ENCODE measurements around the gene RIMBP2. TPM values are rescaled to one million over a fixed set of nuclear protein-coding genes. Genes with fewer than 3 reads are reported as not detected.

Gene RIMBP2
- polyA plus RNA-seq, 1 donor: 1.0 TPM

GRCh38 chr12:130628304-130628703, 87.8 kb downstream of the RIMBP2 start:
- no peak for DNase-seq (ENCODE audit: low read depth)

DNA sequence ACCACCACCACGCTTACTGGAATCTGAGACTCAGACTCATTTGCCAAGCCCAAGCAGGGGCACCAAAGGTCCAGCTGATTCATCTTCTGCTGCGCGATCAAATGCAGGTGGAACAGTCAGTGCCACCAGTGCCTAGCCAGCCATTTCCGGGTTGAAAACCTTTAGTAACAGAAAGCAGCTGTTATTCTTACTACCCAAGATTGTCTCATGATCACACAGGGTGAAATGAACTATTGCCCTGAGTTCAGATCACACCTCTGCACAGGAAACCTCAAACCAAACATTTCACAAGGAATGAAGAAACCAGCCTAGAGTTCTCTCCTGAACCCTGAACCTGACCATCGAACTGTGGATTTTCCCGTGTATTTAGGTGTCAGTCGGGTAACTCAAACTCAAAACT, 88.9 kb downstream of the RIMBP2 start:
- no peak for DNase-seq (ENCODE audit: low read depth)

DNA sequence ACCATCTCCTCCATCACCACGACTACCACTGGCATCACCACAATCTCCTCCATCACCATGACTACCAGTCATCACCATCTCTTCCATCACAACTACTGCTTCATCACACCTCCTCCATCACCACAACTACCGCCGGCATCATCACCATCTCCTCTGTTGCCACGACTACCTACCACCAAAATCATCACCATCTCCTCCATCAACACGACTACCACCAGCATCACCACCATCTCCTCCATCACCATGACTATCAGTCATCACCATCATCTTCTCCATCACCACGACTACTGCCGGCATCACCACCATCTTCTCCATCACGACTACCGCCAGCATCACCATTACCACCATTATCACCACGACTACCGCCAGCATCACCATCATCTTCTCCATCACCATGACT, 89.5 kb downstream of the RIMBP2 start:
- no peak for DNase-seq (ENCODE audit: low read depth)

DNA sequence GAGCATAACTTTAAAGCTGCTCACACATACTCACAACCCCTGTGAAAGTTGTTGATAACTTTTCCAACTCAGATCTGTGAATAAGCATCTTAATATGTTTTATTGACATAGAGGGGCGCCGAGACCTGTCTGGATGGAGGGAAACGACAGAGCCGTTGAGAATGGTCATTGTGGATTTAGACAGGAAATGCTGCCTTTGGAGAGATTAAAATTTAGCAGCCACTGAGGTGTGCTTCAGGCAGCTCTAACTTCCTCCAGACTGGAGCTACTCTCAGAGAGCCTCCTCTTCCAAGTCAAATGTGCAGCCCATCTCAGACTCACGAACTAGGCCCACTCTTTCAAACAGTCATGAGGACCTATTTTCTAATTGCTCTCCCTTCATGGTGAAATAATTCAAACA, 90.9 kb downstream of the RIMBP2 start:
- no peak for DNase-seq (ENCODE audit: low read depth)

GRCh38 chr12:130622803-130623202, 93.3 kb downstream of the RIMBP2 start:
- DNase-seq (ENCODE audit: low read depth): no peak

DNA sequence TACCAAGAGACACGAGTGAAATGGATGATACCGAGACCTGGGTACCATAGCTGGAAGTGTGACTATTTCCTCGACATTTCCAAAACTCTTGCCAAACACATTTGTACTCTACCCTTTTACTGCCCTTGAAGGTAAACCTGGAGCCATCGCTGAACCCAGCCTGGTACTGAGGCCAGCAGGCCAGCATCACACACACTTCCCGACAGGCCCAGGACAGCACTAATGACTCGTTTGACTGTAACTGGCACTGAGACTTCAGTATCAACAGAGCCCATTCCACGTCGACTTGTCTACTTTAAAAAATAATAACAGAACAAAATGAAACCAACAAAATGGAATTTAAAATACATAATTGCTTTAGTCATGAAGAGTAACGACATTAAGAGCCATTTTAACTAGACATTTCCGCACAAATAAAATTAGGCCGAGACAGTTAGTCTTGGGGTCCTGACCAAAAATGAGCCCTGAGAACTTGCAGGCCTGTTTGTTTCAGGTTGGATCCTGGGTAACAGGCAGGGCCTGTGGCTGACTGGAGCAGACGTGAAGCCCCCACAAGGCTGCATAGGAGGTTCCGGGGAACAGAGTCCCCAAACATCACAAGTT, 94.3 kb downstream of the RIMBP2 start:
- no peak for DNase-seq (ENCODE audit: low read depth)

DNA sequence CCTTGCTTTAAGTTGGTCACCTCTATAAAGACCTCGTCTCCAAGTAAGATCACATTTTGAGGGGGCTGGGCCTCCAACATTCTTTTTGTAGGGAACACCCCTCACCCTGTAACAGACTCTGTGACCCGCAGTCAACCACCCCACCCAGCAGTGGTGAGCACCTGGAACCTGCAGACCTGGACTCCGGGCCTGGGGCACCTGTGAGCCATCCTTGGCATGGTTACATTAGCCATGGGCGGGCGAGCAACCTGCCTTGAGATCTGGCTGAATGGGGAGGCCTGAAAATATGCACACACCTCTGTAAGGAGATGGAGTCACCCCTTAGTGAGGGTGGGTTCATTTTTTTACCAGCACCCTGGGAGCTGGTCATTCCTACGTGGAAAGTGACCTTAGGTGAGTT, 95.3 kb downstream of the RIMBP2 start:
- DNase-seq (ENCODE audit: low read depth): no peak

DNA sequence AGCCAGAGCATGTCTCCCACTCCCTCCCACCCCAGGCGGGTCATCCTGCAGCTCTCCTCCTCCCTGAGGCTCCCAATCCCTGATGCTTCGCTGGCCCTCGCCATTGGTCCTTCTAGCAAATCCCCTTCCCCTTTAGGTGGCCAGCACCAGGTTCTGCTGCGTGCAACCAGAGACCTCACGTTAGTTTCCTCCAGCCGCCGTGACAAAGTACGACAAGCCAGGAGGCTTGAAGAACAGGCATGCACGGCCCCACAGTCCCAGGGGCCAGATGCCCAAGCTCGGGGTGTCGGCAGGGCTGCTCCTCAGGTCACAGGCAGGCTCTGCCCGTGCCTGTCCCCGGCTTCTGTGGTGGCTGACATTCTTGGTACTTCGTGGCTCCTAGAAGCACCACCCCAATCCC, 95.8 kb downstream of the RIMBP2 start:
- no peak for DNase-seq (ENCODE audit: low read depth)

- no peak for DNase-seq (ENCODE audit: low read depth)
Observed at GRCh38 chr12:130619385-130620001, 96.6 kb downstream of the RIMBP2 start.

- no peak for DNase-seq (ENCODE audit: low read depth)
Observed at GRCh38 chr12:130617219-130617618, 98.9 kb downstream of the RIMBP2 start.

DNA sequence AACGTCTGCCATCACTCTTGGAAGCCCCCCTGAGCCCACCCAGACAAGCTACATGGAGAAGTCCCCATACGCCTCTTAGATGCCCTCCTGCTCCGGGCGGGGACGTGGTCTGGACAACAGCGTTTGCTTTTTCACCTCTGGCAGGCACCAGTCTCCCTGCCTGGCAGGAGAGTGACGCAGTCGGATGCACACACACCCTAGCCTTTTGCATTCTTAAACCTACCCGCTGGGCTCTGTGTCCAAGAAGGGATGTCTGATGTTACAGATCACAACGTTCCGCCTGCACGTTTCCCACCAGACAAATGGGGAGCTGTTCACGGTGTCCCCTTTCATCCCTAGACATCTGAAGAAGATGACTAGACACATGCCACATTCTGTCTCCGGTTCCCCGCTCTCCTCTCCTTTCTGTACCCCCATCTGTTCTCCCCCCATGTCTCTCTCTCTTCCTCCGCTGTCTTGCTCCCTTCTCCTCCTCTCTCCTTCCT, 100.2 kb downstream of the RIMBP2 start:
- no peak for DNase-seq (ENCODE audit: low read depth)

DNA sequence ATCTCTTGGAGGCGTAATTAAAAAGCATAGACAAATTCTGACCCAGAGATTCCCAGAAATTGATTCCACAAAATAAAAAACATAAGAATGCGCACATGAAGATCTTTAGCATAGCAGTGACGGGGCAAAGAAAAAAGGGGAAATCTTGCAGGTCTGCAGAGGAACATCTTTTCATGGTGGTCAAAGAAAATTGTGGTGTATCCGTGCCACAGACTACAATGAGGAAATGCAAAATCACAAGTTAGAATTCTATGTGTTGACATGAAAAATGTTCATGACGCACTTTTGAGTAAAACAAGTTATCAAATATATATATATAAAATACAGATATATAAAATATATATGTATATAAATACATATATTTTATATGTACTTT, 101.6 kb downstream of the RIMBP2 start:
- DNase-seq (ENCODE audit: low read depth): no peak

GRCh38 chr12:130613831-130614529, 102.1 kb downstream of the RIMBP2 start:
- DNase-seq (ENCODE audit: low read depth): no peak

- DNase-seq (ENCODE audit: low read depth): no peak
Observed at GRCh38 chr12:130613131-130613530, 103.0 kb downstream of the RIMBP2 start.

GRCh38 chr12:130611026-130611905, 104.8 kb downstream of the RIMBP2 start:
- no peak for DNase-seq (ENCODE audit: low read depth)

DNA sequence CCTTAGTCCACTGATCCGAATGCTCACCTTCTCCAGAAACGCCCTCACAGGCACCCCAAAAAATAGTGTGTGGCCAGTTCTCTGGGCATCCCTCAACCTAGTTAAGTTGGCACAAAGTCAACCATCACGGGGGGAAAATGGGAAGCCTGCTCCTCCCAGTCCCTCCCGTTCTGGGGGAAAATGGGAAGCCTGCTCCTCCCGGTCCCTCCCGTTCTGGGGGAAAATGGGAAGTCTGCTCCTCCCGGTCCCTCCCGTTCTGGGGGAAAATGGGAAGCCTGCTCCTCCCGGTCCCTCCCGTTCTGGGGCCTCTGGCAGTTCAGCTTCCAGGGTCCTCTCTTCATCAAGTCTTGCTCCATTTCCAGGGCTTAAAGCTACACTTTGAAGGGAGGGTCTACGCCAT, 106.1 kb downstream of the RIMBP2 start:
- no peak for DNase-seq (ENCODE audit: low read depth)

DNA sequence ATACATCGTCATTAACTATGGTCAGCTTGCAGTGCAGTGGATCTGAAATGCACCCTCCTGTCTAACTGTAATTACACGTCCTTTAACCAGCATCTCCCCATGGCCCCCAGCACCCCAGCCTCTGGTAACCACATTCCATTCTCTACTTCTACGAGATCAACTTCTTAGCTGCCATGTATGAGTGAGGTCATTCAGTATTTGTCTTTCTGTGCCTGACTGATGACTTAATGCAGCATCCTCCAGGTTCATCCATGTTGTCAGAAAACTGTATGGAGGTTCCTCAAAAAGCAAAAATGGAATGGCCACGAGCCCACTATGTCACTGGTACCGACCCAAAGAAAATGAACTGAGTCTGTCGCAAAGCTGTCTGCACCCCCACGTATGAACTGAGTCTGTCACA, 107.3 kb downstream of the RIMBP2 start:
- no peak for DNase-seq (ENCODE audit: low read depth)

DNA sequence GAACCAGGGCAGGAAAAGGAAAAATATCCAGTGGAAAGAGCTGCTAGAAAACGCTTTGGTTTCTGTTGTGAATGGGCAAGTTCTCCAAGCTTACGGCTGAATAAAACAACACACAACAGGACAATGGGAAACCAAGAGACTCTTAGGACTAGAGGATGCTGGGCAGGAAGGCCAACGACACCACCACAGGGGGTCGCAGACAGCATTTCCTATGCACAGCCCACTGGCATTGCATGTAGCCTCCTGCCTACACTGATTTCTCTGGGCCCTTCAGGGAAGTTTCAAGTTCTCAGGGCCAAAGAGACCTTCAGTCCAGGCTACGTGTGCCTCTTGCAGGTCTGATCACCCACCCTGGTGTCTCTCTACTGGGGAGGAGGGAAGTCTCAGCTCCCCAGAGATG, 108.0 kb downstream of the RIMBP2 start:
- DNase-seq (ENCODE audit: low read depth): no peak

GRCh38 chr12:130606231-130606630, 109.9 kb downstream of the RIMBP2 start:
- DNase-seq (ENCODE audit: low read depth): no peak

DNA sequence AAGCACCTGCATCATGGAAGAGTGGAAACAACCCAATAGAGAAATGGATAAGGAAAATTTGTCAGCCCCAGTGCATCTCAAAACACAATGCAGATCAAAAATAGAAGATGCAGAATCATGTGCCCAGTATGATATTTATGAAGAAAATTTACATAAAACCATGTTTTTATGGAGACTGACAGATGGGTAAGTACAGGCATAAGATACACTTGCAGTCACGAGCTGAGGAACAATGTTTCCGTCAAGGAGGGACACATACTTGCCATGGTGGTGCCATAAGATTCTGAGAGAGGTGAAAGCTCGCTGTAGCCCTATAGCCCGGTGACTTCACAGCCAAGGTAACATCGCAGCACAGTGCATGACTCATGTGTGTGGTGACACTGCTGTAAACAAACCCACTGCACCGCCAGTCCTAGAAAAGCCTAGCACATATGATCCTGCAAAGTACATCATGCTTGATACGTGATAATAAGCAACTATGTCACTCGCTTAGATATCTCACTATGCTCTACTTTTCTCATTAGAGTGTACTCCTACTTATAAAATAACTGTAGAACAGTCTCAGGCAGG, 112.6 kb downstream of the RIMBP2 start:
- no peak for DNase-seq (ENCODE audit: low read depth)

DNA sequence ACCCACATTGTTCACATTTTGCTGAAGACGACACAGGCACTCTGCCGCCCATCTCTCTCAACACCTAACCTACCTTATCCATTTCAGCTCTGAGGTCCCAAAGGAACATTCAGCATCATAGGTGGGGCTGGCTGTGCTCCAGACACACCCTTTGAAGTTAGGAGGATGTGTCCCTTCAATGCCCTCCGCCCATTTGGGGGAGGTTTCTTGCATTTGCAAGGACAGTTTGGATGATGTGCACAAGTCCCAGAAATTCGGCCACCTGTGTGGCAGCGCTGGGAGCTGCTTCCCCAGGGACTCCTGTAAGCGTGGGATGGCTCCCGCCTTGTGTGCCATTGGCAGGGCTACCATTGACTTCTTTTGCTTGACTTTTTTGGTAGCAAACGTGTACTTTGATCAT, 113.8 kb downstream of the RIMBP2 start:
- no peak for DNase-seq (ENCODE audit: low read depth)

DNA sequence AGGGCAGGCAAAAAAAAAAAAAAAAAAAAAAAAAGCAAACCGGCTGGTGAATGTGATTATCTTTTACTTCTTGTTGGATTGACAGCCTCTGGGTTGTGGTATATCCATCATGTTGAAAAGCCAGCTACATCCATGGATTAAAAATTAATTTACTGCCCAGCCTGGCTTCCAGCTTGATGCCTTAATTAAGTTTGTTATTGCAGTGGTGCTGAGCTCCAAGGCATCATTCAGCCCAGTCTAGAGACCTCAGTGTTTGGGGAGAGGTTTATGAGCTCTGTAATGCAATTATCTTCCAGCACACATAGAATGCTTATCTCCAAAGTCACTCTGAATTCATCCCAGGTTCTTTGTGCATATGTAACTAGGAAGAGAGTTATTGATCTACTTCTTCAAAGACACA, 114.8 kb downstream of the RIMBP2 start:
- no peak for DNase-seq (ENCODE audit: low read depth)

Data from forelimb muscle (tissue), 1 donor.